Upper lobe of right lung (tissue), 1 donor: ENCODE measurements around the gene MRPL58. TPM values are rescaled to one million over a fixed set of nuclear protein-coding genes. Genes with fewer than 3 reads are reported as not detected.

Experiments used
- ATAC-seq: fragments of 200-7000 bp; cut with Tn5 transposase; one replicate; pipeline ENCODE4 v1.9.1; 2020; ENCODE audit warnings: mild to moderate bottlenecking, moderate library complexity
- DNase-seq: peaks from one replicate; pipeline ENCODE4 v3.0.0-alpha.2; 2020
- H3K27ac ChIP-seq: fragments of 200-600 bp; one replicate; pipeline ENCODE4 v1.8.0; 2022
- H3K27me3 ChIP-seq: fragments of 200-600 bp; one replicate; pipeline ENCODE4 v1.8.0; 2022; ENCODE audit warnings: mild to moderate bottlenecking
- H3K36me3 ChIP-seq: fragments of 200-600 bp; one replicate; pipeline ENCODE4 v1.8.0; 2022
- H3K4me1 ChIP-seq: fragments of 200-600 bp; one replicate; pipeline ENCODE4 v1.8.0; 2022
- H3K4me3 ChIP-seq: fragments of 200-600 bp; one replicate; pipeline ENCODE4 v1.8.0; 2022; ENCODE audit warnings: mild to moderate bottlenecking
- H3K9me3 ChIP-seq: fragments of 200-600 bp; one replicate; pipeline ENCODE4 v1.8.0; 2022
- intact Hi-C: fragments of 100-400 bp; cut with DNase I; formaldehyde crosslinking; loops from one replicate; pipeline ENCODE4 v1.11.0; 2022
- total RNA-seq: library from RNA; stranded (reverse); fragmentation: NEBNext Ultra II Directional; extraction: Animal tissue kit (Norgen Biotek cat#: 25700); gene quantifications from one replicate; pipeline ENCODE4 v1.2.1, GENCODE V29; 2021
- TF ChIP-seq, protein P1 (sequence below): fragments of 200-600 bp; IDR thresholded peaks from one replicate; pipeline ENCODE4 v1.8.0; 2022; ENCODE audit warnings: antibody characterized with exemption
- donor health status: DM: no; HTN: yes; CAD: no; lungs with severe emphysema.

The MRPL58 gene
- total RNA-seq, 1 donor from 2014 or later, result 21.6 TPM

DNA sequence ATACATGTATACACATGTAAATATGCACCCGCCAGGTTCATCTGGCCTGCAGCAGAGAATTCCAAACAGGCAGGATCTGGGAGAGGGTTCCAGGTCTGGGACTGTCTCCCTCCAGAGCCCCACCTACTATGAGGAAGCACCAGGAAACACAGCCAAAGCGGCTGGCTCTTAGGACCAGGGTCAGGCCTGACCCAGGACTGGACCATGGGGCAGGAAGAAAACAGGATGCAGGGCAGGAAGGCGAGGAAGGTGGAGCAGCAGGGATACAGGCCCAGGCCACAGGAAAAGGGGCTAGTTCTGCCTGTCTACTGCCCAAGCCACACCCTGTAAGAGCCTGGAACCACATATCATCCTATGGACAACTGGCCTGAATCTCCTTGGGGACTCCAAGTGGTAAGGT lies 42.1 kb upstream of the MRPL58 start:
- Histone ChIP-seq H3K4me3 (peak overlapping the region; percentile 65), H3K4me1 (peaks cover 18% of the 10 kb centered on the region), H3K9me3 (no peaks in the 10 kb centered on the region), H3K27me3 (peaks cover 8% of the 10 kb centered on the region), H3K27ac (peak overlapping the region; percentile 24), H3K36me3 (no peaks in the 10 kb centered on the region)
- TF ChIP-seq, protein P1, sequence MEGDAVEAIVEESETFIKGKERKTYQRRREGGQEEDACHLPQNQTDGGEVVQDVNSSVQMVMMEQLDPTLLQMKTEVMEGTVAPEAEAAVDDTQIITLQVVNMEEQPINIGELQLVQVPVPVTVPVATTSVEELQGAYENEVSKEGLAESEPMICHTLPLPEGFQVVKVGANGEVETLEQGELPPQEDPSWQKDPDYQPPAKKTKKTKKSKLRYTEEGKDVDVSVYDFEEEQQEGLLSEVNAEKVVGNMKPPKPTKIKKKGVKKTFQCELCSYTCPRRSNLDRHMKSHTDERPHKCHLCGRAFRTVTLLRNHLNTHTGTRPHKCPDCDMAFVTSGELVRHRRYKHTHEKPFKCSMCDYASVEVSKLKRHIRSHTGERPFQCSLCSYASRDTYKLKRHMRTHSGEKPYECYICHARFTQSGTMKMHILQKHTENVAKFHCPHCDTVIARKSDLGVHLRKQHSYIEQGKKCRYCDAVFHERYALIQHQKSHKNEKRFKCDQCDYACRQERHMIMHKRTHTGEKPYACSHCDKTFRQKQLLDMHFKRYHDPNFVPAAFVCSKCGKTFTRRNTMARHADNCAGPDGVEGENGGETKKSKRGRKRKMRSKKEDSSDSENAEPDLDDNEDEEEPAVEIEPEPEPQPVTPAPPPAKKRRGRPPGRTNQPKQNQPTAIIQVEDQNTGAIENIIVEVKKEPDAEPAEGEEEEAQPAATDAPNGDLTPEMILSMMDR, result no peak
- intact Hi-C loops, result no loop called here
- ATAC-seq, result peak; percentile 9
- DNase-seq, result no peak

DNA sequence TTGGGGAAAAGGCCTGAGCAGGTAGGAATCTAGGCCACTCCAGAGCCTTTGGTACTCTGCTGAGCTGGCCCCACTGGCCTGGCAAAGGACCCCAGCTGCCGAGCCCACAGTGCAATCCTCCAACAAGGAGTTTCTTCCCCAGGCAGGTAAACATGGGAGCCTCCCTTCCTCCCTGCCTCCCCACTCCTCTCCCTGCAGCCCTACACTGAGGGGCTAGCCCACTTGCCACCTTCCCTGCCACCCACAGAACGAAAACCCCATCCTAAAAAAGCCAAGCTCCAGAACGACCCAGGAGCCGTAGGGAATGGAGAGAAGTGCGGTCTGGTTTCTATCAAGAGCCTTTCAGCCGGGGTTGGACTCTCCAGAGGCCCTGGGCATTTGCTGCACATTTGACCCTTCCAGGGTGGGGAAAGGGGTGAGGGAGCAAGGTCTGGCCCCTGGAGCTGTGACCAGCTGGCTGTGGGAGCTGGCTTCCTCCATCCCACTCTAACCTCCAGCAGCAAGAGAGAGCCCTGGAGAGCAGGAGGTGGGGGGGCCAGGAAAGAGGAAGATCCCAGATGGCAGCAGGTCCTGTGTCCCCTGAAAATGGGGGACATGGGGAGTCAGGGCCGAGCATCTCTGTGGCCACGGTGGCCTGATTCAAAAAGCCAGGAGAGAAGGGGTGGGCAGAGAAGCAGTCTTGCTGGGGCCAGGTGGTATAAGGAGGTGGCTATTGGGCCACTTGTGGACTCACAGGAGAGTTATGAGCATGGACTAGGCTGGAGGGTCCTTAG lies 41.2 kb upstream of the MRPL58 start:
- no peaks in the 10 kb centered on the region for H3K36me3 ChIP-seq
- TF ChIP-seq, protein P1, result no peak
- DNase-seq (no peak), ATAC-seq (no peak)
- peak overlapping the region; percentile 47 for H3K27ac ChIP-seq
- H3K4me1 ChIP-seq, result peaks cover 18% of the 10 kb centered on the region
- H3K9me3 ChIP-seq, result no peaks in the 10 kb centered on the region
- peaks cover 8% of the 10 kb centered on the region for H3K27me3 ChIP-seq
- H3K4me3 ChIP-seq, result peak overlapping the region; percentile 65
- intact Hi-C loops, result no loop called here

DNA sequence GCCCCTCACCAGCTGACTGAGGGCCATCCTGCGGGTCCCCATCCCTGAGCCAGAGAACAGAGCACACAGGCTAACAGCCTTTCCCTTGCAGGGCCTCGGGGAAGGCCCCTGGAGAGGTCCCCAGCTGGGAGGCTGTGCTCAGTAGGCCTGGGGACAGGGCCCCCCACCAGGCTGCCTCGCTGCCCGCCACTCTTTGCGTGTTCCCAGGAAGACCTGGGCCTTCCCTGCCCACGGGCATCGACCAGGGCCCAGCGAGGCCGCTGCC lies 40.7 kb upstream of the MRPL58 start:
- Histone ChIP-seq H3K27ac (peak overlapping the region; percentile 47), H3K4me3 (peak overlapping the region; percentile 65), H3K36me3 (no peaks in the 10 kb centered on the region), H3K4me1 (peaks cover 18% of the 10 kb centered on the region), H3K9me3 (no peaks in the 10 kb centered on the region), H3K27me3 (peaks cover 8% of the 10 kb centered on the region)
- intact Hi-C loops, result no loop called here
- ATAC-seq (no peak), DNase-seq (no peak)
- TF ChIP-seq, protein P1, result no peak

DNA sequence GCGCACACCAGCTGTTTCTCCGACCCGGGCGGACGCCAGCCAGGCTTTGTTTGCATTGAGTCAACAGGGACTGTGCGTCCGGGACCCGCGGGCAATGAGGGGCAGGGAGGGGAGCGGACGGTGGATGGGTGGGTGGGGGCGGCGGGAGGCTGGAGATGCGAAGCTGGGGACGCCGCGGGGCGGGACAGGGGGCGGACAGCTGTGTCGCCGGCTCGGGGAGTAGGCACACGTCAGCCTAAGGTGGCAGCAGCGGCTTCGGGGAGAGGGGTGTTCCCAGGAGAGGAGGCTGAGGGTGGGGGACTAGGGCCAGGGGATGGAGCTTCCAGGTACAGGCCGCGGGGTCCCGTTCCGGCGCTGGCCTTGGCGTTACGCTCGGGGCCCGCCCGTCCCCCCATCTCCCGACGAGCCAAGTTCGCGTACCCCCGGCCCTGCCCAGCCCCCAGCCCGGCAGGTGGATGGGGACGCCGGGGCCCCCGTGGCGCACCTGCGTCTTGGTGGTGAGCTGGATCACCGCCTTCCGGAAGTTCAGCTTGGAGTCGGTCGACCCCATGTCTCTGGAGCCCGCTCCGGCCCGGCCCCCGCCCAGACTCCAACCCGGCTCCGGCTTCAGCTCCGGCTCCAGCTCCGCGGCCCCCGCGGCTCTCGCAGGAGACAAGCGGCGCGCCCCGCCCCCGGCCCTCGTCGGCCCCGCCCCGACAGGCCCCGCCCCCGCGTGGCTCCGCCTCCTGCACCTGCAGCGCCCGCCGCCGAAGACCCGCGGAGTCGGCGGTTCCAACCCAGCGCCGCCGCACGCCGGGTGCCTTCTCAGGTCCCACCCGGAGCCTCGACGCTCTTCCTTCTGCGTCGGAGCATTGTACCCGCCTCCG lies 40.1 kb upstream of the MRPL58 start, which contains the start of gene HID1:
Gene HID1, minus strand, starts transcription at position 653 of the 866 bp plus-strand sequence. Its CDS starts 103 bp downstream, at position 550.
- intact Hi-C loops, result no loop called here
- peaks cover 18% of the 10 kb centered on the region for H3K4me1 ChIP-seq
- H3K4me3 ChIP-seq, result peak within 1 kb of the TSS; percentile 65
- TF ChIP-seq, protein P1, result no peak
- peak; percentile 86 for DNase-seq
- ATAC-seq, result peak; percentile 90
- H3K36me3 ChIP-seq, result no peaks in the 10 kb centered on the region
- no peaks in the 10 kb centered on the region for H3K9me3 ChIP-seq
- H3K27ac ChIP-seq, result peak within 1 kb of the TSS; percentile 47
- H3K27me3 ChIP-seq, result peaks cover 8% of the 10 kb centered on the region

DNA sequence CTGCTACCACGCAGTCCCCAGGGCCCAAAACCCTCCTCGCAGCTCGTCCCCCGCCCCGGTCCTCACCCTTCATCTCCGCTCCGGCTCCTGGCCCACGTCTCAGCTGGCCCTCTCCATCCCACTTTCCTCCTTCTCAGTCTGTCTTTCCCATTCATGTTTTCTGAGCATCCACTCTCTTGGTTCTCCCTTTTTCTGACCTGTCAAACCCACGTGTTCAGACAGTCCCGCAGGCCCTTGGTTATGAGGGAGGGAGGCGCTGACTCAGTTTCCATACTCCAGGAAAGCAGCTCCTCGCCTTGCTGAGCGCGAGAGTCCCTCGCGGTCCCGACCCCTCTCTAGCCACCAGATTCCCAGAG lies 39.5 kb upstream of the MRPL58 start:
- peaks cover 18% of the 10 kb centered on the region for H3K4me1 ChIP-seq
- no peaks in the 10 kb centered on the region for H3K9me3 ChIP-seq
- TF ChIP-seq, protein P1, result no peak

More for the DNA sequence above, 39.5 kb upstream of the MRPL58 start:
- H3K27me3 ChIP-seq, result peaks cover 8% of the 10 kb centered on the region
- no peak overlapping the region for H3K27ac ChIP-seq
- peak overlapping the region; percentile 65 for H3K4me3 ChIP-seq
- H3K36me3 ChIP-seq, result no peaks in the 10 kb centered on the region
- DNase-seq (no peak), ATAC-seq (no peak)
- intact Hi-C loops, result no loop called here
